Epidermal melanocyte (primary cell): ENCODE measurements around the gene MBNL1.

Experiments
- DNase-seq: peaks from one replicate; pipeline ENCODE4 v3.0.0; 2011; ENCODE audit warnings: low spot score; ENCODE audit not compliant: insufficient read length

MBNL1 gene

GRCh38 chr3:152272771-152273242 is 4.1 kb downstream of the MBNL1 start:
- no peak for DNase-seq

GRCh38 chr3:152276681-152277080 is 8.0 kb downstream of the MBNL1 start:
- no peak for DNase-seq

DNA sequence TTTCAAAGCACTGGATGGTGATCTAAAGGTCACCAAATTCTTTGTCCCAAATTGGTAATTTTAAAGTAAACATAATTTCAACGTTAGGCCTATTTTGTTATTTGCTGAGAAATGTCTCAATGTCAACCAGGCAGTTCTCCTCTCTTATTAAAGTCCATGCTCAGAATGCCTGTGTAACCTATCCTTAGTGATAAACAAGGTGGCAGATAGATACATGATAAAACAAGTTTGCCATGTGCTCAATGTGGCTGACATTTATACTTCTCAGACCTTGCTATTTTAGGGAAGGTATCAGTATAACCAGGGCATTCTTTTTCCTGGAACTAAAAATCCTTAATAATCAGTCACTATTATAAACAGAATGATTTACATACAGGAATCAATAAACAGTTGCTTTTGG is 8.5 kb downstream of the MBNL1 start:
- no peak for DNase-seq

DNA sequence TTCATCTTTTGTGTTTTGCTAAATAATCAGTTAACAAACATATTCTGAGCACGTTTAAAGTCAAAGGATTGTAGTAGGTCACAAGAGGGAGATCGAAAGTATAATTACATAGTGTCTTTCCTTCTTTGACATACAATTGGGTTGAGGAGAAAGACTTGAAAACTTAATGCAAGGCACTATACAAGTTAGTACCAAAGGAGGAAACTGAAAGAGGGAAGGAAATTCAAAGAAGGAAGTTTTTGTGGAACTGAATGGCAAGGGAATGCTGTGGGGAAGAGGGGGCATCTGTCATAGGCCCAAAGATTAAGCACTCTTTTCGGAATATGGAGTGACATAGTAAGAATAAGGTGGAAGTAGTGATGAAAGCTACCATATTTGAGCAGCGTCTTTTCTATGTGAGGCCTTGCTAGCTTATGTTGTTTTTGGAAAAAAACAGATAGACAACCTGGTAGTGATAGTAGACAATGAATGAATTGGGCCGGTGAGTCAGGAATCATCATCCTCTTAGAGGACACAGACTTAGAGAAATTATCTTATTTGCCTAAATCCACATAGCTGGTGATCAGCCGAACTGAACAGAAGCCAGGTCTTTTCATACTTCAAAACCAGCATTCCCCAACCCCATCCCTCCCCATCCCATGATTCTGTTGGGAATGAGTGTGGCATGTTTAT is 10.2 kb downstream of the MBNL1 start:
- no peak for DNase-seq

GRCh38 chr3:152279479-152279878 is 10.8 kb downstream of the MBNL1 start:
- DNase-seq, result no peak

DNA sequence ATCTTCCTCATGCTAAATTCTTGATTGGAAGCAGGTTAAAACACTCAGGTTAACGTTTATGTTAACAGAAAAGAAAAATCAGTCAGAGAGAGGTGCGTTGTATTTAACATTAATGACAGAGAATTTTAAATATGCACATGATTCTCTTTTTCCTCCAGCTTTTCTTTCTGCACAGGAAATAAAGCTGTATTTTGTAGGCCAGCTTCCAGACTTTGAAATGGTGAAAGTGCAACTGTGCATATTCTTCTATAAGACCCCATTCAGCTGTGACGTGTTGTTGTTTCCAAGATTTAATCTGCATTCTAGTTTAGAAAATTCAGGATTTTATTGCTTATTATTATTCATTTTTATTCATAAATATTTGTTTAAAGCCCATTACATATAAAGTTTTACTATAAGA is 11.8 kb downstream of the MBNL1 start:
- DNase-seq, result no peak

DNA sequence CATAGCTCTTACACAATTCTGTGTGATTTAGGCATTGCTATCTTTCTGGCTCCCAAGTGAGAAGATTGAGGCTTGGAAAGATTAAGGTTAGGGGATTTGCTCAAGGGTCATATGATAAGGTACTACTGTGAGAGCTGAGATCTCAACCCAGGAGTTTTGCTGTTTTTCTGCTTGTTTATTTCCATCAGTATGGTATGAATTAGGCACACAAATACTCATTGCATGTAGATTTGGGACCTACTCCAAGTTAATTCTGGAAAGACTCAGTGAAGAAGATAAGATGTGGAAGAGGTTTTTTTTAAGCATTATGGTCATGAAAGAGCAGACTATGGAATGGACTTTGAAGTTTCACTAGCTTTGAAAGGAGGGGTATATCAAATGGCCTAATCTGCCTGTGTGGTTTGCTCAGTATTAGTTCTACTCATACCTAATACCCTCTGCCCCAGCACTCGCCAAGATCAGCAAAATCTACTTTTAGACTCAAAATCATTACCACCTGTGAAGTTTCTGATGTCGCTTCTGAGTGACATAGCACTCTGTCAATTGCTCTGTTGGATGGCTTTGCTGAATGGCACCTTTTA is 12.5 kb downstream of the MBNL1 start:
- no peak for DNase-seq

DNA sequence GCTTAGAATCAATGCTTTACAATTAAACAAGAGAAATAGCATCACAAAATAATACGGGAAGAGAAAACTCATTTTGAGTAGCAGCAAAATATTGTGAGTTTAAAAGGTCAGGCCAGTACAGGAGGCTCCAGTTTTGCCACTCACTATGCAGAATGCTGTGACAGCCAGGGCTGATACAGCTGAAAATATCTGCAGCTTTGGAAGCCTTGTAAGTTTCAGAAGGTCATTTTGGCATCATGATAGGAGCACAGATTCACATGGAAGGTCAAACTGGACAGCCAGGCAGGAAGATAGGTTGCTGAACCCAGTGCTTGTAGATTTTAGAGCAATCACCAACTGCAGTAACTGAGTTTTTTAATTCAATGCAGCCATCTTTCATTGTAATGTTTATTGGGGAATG is 14.1 kb downstream of the MBNL1 start:
- DNase-seq, result no peak

GRCh38 chr3:152283492-152284381 is 15.0 kb downstream of the MBNL1 start:
- DNase-seq, result no peak

DNA sequence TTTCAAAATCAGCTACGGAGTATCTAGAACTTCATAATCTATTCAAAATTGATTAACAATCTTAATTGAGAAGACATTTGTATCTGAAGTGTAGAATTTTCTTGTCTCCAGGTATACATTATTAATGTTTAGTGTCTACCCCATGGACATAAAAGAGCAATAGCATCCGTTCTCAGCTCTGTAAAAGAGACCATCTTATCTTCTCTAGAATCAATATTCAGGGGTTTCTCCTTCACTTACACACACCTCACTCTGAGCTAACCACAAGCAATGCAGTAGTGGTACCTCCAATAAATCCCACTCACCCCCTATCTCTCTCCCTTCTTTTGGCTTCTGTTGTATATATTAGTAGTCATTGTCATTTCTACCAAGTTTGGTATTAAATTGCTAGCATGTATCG is 16.2 kb downstream of the MBNL1 start:
- no peak for DNase-seq

DNA sequence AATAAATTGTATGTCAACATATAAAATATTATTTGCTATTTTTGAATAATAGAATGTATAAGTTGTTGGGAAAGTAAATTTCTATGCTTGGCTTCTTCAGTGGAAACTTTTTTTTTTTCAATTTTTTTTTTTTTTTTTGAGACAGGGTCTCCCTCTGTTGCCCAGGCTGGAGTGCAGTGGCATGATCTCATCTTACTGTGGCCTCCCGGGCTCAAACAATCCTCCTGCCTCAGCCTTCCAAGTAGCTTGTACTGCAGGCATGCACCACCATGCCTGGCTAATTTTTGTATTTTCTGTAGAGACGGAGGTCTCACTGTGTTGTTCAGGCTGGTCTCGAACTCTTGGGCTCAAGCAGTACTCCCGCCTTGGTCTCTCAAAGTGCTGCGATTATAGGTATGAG is 16.8 kb downstream of the MBNL1 start:
- DNase-seq, result no peak

DNA sequence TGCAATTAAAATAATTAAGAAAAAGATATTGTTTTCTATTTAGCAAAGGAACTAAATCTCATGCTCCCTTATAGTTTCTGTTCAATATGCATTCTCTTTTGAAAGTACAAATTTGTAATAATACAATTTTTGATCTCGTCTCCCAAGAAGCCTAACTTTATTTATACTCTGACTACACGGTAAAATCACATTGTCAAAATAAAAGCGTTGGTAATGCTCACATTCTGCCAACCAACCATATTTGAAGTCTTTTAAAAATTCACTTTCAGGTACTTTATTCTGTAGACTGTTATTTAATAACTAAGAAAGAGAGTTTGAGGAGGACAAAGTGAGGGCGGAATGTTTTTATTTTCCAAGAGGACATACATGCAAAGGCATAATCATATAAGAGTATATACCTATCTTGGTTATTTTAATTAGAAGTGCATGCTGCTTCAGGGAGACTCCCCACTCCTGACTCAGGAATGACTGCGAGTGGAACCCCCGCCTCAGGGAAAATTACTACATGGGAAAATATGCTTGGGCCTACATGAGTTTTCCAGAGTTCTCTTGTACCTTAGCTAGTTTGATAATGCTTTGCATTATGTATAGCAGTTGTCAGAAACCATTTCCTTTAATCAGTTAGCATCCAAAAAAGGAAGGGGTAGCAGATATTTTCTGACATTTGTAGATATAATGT is 19.3 kb downstream of the MBNL1 start:
- DNase-seq, result no peak

- no peak for DNase-seq
Observed at GRCh38 chr3:152288681-152289080, 20.0 kb downstream of the MBNL1 start.

DNA sequence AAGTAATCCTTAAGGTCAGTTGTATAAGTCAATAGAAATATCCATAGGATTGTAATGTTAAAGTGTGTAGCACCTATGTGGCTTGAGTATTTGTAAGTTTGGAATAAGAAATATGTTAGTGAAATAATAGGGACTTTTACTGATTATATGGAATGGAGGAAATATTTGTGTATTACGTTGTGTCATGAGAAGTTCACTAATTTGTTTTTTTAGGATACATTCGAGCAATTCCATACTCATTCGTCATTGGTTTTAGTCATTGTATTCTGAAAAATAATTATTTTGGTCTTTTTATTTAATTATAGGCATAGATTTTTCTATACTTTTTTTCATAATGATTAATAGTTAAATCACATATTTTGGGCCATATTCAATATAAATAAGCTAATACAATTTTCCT is 21.0 kb downstream of the MBNL1 start:
- DNase-seq, result no peak

GRCh38 chr3:152290374-152290773 is 21.6 kb downstream of the MBNL1 start:
- DNase-seq, result no peak

GRCh38 chr3:152291238-152291637 is 22.5 kb downstream of the MBNL1 start:
- no peak for DNase-seq

DNA sequence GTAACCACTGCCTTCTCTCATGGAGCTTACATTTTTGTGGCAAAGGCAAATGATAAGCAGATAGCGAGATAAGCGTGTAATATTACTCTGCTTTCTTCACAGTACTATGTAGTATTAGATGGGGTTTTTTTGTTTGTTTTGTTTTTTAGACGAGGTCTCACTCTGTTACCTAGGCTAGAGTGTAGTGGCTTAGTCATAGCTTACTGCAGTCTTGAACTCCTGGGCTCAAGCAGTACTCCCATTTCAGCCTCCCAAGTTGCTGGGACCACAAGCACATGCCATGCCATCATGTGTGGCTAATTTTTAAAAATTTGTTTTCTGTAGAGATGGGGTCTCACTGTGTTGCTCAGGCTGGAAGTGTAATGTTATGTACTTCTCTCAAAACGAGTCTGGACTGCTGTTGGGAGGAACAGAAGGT is 22.9 kb downstream of the MBNL1 start:
- DNase-seq, result no peak

- DNase-seq, result no peak
Observed at GRCh38 chr3:152292366-152292765, 23.6 kb downstream of the MBNL1 start.

GRCh38 chr3:152293347-152294006 is 24.7 kb downstream of the MBNL1 start:
- DNase-seq, result no peak

DNA sequence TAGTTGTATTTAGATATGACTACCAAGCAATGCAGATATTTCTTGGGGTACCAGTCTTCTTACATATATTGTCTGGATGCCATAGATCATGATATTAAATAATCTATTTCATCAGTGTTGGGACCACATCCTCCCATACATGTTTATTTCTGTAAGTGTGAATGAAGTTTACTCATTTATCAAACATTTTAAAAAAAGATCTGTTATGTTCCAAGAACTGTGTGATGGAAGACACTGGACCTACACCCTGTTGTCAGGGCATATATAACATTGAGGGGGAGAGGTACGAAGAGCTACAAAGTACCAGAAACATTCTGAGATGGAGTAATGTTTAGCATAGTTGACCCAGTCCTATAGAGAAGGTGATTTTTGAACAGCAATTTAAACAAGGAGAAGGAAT is 26.6 kb downstream of the MBNL1 start:
- DNase-seq, result no peak

- DNase-seq, result no peak
Observed at GRCh38 chr3:152295806-152296205, 27.1 kb downstream of the MBNL1 start.
